Measurements from ENCODE around the gene DTX3. TPM values are rescaled to one million over a fixed set of nuclear protein-coding genes. Genes with fewer than 3 reads are reported as not detected.
"Not testable (repeated sequence)": the region's sequence is repeated elsewhere in the genome, so short reads cannot be mapped to it uniquely, and the experiment has no call there.

The DTX3 gene
- total RNA-seq, 1 donor from 2014 or later = 99.6 TPM

DNA sequence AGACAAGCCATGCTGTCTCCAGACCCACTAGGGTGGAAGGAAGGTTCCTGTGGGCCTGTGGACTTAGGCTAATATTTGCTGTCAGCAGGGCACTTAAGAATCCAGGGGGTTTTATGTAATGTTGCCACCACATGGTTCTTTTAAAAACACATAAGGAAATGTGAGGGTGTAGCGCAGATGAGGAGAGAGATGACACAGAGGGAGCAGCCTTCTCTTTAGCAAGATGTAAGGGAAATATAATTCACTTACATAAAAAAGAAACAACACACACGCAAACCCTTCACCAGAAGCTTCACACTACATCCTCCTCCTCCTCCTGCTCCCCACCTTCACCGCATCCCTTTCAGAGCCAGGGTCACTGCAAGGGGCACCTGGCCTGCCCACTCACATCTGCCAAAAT, 18.5 kb upstream of the DTX3 start:
- TF ChIP-seq, protein P1, sequence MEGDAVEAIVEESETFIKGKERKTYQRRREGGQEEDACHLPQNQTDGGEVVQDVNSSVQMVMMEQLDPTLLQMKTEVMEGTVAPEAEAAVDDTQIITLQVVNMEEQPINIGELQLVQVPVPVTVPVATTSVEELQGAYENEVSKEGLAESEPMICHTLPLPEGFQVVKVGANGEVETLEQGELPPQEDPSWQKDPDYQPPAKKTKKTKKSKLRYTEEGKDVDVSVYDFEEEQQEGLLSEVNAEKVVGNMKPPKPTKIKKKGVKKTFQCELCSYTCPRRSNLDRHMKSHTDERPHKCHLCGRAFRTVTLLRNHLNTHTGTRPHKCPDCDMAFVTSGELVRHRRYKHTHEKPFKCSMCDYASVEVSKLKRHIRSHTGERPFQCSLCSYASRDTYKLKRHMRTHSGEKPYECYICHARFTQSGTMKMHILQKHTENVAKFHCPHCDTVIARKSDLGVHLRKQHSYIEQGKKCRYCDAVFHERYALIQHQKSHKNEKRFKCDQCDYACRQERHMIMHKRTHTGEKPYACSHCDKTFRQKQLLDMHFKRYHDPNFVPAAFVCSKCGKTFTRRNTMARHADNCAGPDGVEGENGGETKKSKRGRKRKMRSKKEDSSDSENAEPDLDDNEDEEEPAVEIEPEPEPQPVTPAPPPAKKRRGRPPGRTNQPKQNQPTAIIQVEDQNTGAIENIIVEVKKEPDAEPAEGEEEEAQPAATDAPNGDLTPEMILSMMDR (IDR thresholded peaks at IDR 0.05; ENCODE audit: partially characterized antibody, unreplicated experiment) = no peak
- H3K36me3 Mint-ChIP-seq (ENCODE audit: unreplicated experiment) = peaks cover 7% of the 10 kb centered on the region
- peaks cover 13% of the 10 kb centered on the region for H3K9me3 Mint-ChIP-seq (ENCODE audit: unreplicated experiment)
- peaks cover 5% of the 10 kb centered on the region for H3K4me1 Mint-ChIP-seq (ENCODE audit: low read depth, unreplicated experiment)
- H3K27me3 Mint-ChIP-seq (ENCODE audit: unreplicated experiment) = peaks cover 2% of the 10 kb centered on the region
- no peak overlapping the region for H3K27ac Mint-ChIP-seq (ENCODE audit: unreplicated experiment)
- no peak overlapping the region for H3K4me3 Mint-ChIP-seq (ENCODE audit: unreplicated experiment)
- DNase-seq = no peak

DNA sequence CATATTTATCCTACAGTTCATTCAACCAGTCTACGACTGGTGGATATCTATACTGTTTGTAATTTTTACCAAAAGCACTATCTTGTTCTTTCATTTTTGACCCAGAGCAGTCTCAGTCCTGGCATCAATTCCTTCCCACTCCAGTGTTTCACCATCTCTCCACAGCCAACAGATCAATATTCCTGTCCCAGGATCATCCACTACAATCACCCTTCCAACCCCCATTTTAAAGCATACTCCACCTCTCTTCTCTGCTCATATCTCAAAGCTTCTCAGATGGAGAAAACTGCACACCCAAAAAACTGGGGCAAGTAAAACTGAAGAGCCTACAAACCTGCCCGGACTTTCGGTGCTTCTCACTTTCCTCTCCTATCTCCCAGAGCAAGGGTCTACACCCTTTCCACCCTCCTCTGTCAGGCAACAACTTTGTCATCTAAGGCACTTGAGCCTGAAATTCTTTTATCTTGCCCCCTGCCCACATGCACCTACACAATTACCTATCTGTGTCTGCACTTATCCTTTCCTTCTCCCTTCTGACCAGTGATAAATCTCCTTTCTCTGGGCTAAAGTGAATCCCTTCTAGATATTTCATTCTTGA, 17.7 kb upstream of the DTX3 start:
- peaks cover 13% of the 10 kb centered on the region for H3K9me3 Mint-ChIP-seq (ENCODE audit: unreplicated experiment)

DNA sequence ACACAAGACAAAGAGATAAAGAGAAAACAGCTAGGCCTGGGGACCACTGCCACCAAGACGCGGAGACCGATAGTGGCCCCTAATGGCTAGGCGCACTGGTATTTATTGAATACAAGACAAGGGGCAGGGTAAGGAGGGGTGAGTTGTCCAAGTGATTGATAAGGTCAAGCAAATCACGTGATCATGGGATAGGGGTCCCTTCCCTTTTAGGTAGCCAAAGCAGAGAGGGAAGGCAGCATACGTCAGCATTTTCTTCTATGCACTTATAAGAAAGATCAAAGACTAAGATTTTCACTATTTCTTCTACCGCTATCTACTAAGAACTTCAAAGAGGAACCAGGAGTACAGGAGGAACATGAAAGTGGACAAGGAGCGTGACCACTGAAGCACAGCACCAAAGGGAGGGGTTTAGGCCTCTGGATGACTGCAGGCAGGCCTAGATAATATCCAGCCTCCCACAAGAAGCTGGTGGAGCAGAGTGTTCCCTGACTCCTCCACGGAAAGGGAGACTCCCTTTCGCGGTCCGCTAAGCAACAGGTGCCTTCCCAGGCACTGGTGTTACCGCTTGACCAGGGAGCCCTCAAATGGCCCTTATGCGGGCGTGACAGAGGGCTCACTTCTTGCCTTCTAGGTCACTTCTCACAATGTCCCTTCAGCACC, 15.5 kb upstream of the DTX3 start:
- not testable (repeated sequence) for H3K9me3 Mint-ChIP-seq (ENCODE audit: unreplicated experiment); DNase-seq; H3K27ac Mint-ChIP-seq (ENCODE audit: unreplicated experiment); H3K36me3 Mint-ChIP-seq (ENCODE audit: unreplicated experiment); H3K27me3 Mint-ChIP-seq (ENCODE audit: unreplicated experiment); H3K4me1 Mint-ChIP-seq (ENCODE audit: low read depth, unreplicated experiment); H3K4me3 Mint-ChIP-seq (ENCODE audit: unreplicated experiment)

More for the DNA sequence above, 17.7 kb upstream of the DTX3 start:
- TF ChIP-seq, protein P1 (IDR thresholded peaks at IDR 0.05; ENCODE audit: partially characterized antibody, unreplicated experiment) = no peak
- Mint-ChIP-seq H3K36me3 (ENCODE audit: unreplicated experiment) (peaks cover 7% of the 10 kb centered on the region), H3K4me1 (ENCODE audit: low read depth, unreplicated experiment) (peaks cover 5% of the 10 kb centered on the region), H3K27me3 (ENCODE audit: unreplicated experiment) (no peaks in the 10 kb centered on the region), H3K27ac (ENCODE audit: unreplicated experiment) (no peak overlapping the region), H3K4me3 (ENCODE audit: unreplicated experiment) (no peak overlapping the region)
- DNase-seq = no peak

DNA sequence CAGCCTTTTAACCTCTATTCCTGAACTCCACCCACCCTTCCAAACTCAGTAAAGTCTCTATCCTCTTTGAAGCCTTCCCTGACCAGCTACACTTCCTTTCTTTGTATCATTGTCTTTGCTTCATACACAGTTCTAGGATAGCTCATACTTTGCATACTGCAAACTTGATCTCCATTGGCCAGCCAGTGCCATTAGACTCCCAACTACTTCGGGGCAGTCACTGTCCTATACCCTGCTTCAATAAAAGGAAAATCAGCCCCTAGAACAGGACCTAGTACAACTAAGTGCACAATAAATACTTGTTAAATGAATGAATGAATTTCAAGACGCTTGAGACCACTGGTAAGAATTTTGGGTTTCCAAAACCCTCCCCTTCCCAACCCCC, 14.2 kb upstream of the DTX3 start:
- H3K4me3 Mint-ChIP-seq (ENCODE audit: unreplicated experiment) = peak overlapping the region; percentile 92
- no peaks in the 10 kb centered on the region for H3K9me3 Mint-ChIP-seq (ENCODE audit: unreplicated experiment)
- no peak for DNase-seq
- H3K4me1 Mint-ChIP-seq (ENCODE audit: low read depth, unreplicated experiment) = peaks cover 6% of the 10 kb centered on the region
- H3K27me3 Mint-ChIP-seq (ENCODE audit: unreplicated experiment) = no peaks in the 10 kb centered on the region
- no peak overlapping the region for H3K27ac Mint-ChIP-seq (ENCODE audit: unreplicated experiment)
- no peaks in the 10 kb centered on the region for H3K36me3 Mint-ChIP-seq (ENCODE audit: unreplicated experiment)
- TF ChIP-seq, protein P1 (IDR thresholded peaks at IDR 0.05; ENCODE audit: partially characterized antibody, unreplicated experiment) = no peak

DNA sequence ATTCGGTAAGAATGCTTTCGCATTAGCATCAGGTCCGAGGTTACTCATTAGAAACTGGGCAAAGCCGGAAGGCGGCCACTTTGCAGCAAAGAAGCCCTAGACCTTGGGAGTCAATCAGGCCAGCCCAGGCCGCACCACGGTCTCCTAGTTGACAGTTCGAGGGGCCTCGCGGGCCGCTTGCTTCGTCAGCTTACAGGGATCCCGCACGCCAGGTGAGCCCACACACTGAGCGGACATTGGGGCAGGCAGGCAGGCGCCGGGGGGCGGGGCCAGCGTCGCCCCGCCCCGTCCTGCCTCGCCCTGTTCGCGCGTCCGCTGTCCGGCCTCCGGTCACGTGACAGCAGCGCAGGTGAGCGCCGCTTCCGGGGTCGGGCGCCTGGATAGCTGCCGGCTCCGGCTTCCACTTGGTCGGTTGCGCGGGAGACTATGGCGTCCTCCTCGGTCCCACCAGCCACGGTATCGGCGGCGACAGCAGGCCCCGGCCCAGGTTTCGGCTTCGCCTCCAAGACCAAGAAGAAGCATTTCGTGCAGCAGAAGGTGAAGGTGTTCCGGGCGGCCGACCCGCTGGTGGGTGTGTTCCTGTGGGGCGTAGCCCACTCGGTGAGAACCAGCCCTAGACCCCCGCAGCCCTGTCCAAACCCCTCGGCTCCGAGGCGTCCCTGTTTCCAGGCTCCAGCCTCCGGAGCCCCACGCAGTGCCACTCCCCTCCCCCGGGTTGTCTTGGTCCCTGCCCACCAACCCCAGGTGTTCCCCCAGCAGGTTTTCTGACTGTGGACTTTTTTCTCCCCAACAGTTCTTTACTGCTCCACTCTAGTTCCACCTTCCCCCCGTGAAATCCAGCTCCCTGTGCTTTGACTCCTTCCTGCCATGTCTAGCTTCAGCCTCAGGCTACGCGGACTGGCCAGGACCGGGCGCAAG, 13.5 kb upstream of the DTX3 start, which contains the start of gene PIP4K2C:
PIP4K2C (plus strand) TSS at position 329 of the 918 bp plus-strand sequence; CDS start at position 427, 98 bp downstream.
- TF ChIP-seq, protein P1 (IDR thresholded peaks at IDR 0.05; ENCODE audit: partially characterized antibody, unreplicated experiment) = no peak

More for the DNA sequence above, 13.5 kb upstream of the DTX3 start, which contains the start of gene PIP4K2C:
- Mint-ChIP-seq H3K4me3 (ENCODE audit: unreplicated experiment) (peak within 1 kb of the TSS; percentile 92), H3K36me3 (ENCODE audit: unreplicated experiment) (no peaks in the 10 kb centered on the region), H3K27ac (ENCODE audit: unreplicated experiment) (no peak within 1 kb of the TSS), H3K9me3 (ENCODE audit: unreplicated experiment) (no peaks in the 10 kb centered on the region), H3K27me3 (ENCODE audit: unreplicated experiment) (no peaks in the 10 kb centered on the region), H3K4me1 (ENCODE audit: low read depth, unreplicated experiment) (peaks cover 6% of the 10 kb centered on the region)
- DNase-seq = peak; percentile 72

All from glutamatergic neuron (in vitro differentiated cells).